GM10847 (cell line): ENCODE measurements around the gene SPECC1.

Experiments used
- POLR2A ChIP-seq: IDR thresholded peaks from 2 replicates; pipeline ENCODE4 v1.6.1; 2011; ENCODE audit not compliant: insufficient read length; ENCODE audit errors: extremely low read depth

Gene SPECC1

DNA sequence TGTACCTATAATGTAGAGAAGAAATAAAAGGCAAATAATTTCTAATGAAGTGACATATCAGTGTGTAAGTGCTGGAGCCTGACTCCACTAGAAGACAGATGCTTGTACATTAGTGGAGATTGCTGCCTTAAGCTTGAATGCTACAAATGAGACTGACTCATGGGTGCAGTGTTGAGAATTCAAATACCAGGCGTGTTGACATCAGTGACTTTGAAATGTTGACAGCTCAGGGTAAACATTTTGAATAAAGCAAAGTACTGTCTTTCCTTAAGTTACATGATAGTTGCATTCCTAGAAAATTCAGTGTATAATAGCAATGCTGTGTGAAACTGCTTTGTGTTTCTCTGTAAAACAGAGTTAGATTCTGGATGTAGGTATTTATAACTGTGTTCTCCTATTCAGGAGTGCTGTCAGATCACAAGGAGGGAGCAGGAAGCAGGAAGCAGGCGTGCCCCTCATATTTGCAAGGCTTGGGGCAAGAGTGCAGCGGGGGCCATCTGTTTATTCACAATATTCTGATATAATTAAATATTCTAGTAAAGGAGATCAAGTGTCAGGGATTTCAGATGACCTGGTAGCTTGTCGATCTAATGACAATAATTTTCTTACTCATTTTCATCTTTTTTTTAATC, 119.0 kb downstream of the SPECC1 start:
- no peak for TF ChIP-seq POLR2A

DNA sequence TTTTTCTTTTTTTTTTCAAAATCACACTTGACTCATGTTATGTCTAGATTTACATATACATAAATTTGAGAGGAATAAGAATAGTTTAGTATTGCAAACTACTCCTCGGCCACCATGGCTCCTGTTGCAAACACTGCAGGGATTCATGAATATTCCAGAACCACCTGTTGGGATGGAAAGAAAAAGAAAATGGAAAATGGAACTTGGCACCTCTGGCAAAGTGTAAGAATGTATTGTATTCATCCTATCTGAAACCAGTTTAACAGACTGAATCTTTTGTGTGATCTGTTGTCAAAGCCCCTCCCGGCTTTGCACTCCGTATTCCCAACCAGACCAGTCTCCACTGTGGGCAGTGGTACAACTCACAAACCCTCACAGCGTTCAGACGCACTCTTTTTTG, 124.4 kb downstream of the SPECC1 start:
- no peak for TF ChIP-seq POLR2A

DNA sequence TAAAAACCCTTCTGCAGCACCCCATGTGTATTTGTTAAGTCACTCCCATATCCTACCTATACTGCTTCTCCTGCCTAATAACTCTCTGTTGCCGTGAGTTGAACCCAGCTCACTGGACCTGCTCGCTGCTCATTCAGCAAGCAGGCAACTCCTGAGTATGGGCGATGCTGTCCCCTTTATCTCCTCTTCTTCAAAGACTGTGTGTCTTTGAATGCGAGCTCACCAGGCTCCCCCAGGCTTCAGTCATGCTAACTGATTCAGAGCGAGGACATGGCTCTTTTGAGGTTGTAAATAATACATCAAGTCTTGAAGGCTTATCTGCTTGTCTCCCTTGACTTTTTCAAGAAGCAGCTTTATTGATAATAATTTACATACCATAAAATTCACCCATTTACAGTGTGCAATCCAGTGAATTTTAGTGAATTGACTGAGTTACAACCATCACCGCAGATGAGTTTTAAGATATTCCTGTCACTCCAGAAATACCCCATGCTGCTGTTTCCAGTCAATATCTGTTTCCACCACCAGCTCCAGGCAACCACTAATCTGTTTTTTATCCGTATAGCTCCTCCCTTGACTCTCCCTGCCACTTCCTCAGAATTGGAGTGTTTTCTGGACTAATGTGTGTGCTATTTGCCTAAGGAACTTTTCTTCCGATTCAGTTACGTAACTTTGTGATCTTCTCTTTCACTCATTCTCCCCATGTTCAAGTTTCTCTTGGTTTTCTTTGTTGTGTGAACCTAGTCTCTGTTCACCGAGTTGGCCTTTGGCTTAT, 132.2 kb downstream of the SPECC1 start:
- no peak for TF ChIP-seq POLR2A

DNA sequence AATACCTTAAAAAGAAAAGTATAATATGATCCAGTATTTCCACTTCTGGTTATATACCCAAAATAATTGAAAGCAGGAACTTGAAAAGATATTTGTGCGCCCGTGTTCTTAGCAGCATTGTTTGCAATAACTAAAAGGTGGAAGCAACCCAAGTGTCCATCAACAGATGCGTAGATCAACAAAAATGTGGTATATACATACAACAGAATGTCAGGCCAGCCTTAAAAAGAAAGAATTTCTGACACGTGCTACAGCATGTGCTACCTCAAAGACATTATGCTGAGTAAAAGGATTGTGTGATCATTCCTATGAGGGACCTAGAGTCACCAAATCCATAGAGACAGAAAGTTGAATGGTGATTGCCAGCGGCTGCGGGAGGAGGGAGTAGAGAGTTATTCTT, 133.1 kb downstream of the SPECC1 start:
- no peak for TF ChIP-seq POLR2A

DNA sequence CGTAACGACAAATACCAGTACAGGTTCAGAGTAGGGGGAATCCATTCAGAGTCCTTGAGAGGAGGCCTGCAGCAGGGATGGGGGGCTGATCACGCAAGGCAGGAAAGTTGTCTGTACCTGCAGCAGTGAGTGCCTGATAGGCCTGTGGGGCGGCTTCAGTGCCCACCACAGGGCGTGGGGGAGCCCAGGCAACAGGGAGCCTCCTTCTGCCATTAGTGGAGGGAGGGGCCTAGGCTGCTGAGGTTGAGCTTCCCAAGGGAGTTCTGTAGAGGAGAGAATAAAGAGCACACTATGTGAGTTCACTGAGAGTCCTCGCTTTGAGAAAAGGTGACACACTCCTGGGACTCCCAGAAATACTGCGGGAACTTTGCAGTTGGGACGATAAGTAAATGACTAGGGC, 134.6 kb downstream of the SPECC1 start:
- no peak for TF ChIP-seq POLR2A

DNA sequence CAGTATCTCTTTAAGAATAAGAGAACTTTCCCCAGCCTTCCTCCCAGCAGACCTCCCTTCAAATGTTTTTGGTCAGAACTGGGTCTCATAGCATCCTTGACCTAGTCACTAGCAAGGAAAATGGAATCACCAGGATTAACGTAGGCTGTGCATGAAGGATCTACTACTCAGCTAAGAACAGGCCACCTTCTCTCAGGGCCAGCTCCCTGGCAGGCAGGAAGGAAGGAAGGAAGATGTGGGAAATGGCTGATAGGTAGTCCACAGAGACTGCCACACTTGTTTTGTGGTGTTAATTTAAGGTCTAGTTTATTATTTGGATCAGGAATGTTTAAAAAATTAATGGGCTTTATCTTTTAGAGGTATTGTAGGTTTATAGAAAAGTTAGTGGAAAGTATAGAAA, 136.4 kb downstream of the SPECC1 start:
- no peak for TF ChIP-seq POLR2A

DNA sequence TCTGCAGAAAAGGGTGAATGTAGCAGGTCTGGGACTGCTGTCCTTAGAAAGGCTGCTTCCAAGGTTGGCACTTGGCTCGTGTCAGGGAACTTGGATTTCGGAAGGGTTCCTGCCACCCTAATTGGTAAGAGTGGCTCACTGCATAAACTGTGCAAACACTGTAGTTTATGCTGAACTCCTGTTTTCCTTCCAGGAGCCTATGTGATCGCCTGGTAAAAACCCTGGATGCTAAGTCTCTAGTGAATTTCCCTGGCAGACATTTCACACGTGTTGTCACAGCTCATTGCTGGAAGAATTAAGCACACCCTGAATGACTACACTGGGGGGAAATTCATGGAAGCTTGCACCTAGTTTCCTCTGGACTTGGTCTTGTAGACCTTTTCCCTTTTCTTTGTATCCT, 140.1 kb downstream of the SPECC1 start:
- no peak for TF ChIP-seq POLR2A

DNA sequence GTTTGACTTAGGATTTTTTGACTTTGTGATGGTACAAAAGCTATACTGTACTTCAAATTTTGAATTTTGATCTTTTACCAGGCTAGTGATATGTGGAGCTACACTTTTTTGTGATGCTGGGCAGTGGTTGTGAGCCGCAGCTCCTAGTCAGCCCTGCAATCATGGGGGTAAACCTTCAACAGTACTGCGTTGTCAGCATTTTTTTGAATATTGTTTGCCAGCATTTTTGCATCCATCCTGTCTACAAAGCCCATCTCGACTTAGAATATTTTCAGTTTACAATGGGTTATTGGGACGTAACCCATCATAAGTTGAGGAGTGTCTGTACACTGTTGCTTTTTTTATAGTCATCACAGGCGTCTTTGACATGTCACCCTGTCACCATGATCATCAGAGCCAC, 142.0 kb downstream of the SPECC1 start:
- no peak for TF ChIP-seq POLR2A

DNA sequence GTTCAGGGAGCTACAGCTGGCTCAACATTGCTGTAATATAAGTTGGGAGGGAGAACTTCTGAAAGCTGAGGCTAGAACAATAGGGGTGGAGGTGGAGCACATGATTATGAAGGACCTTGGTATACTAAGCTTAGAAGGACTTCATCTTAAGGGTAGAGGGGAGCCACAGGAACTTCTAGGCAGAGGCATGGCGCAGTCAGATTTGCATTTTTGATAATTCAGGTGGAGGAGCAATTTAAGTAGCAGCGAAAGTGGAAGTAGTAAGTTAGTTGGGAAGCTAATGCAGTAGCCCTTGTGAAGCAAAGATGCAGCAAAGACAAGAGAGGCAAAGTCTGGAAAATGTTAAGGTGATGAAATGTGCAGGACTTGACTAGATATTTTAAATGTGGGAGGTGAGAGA, 144.1 kb downstream of the SPECC1 start:
- TF ChIP-seq POLR2A: no peak

DNA sequence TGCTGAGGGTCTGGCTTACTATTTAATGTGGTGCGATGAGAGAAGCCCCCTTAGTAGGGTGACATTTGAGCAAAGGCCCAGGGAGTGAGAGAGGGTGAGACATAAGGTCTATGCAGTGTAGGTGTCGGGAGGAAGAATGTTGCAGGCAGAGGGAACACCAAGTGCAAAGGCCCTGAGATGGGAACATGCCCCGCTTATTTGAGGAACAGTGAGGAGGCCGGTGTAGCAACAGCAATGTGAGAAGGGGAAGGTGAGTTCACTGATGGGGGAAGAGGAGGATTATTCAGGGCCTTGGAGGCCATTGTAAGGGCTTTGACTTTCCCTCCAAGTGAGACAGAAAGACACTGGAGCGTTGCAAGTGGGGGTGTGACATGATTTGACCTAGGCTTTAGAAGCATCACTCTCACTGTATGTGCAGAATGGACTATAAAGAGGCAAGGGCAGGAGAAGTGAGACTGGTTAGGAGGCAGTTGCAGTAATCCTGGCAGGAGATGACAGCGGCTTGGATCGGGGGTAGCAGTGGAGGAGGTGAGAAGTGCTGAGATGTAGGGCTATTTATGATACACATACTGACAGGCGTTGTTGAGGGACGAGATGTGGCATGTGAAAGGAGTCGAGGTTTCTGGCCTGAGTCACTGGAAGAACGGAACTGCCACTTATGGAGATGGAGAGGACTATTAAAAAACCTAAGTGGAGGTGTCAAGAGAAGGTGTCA, 145.3 kb downstream of the SPECC1 start:
- TF ChIP-seq POLR2A: no peak

DNA sequence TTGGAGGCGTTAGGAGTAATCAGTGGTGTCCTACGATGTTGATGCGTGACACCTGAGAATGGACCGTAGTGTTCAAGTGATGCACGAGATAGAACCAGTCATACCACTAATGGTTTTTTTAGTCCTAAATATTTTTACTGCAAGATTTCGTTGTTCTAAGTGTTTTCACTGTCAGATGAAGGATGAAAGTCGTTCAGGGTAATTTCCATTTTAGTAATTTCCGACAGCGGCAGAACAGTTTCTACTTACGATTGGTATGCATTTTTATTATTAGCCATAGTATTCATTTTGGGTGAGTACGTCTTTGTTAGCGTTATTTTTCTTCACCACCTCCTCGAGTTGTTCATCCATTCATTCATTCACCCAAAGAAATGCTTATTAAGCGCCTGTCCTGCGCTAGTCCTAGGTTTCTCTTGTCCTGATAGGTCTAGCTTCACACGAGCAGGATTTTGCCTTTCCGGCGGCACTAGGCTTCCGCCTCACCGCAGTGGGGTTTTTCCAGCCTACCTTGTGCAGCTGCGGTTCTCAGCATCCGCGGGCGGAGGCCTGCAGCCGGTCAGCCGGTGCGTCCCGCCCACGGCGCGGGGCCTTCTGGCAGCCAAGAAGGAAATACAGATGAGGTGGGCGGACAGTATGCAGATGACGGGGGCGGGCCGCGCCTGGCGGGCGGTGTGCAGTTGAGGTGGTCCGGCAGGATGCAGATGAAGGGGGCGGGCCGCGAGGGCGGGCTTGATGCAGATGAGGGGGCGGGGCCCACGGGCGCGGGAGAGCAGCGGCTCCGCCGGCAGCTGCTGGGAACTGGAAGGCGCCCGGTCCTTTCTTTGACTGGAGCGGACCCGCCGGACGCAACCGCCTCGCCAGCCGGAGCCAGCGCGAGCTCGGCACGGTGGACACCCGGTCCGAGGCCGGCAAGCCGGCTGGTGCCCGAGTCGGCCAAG, 146.4 kb downstream of the SPECC1 start:
- peak; percentile 36 for TF ChIP-seq POLR2A

DNA sequence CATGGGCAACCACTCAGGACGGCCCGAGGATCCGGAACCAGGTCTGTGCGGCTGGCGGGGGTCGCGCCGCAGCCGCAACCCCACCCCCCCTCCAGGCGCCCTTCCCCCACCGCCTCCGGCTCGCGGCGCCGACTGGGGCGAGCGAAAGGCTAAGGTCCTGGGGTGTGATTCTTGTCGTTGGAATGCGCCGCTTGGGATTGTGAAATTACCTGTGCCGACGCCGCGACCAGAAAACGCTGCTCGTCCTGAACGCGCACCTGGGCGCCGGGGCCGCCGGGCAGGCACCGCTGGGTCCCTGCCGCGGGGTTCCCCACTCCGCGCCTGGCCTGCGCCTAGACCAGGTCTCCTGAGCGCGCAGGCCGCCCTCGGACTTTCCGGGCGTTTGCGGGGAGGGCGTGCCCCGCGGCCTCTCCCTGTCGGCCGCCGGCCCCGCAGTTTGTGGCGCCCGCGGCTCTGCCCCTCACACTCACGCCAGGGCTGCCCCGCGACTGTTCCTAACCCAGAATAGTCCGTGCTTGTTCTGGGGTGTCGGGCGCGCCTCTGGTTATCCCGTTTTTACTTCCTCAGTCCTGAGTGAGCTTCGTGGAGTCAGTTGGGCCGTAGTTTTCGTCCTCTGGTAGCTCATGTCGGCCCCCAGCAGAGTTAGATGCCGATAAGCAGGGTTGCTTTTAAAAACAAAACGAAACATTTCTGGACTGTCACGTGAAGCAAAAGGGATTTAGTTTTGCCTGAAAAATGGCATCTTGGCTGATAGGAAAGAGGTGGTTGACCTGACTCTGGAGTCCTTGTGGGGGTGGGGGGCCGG, 147.2 kb downstream of the SPECC1 start:
- no peak for TF ChIP-seq POLR2A

DNA sequence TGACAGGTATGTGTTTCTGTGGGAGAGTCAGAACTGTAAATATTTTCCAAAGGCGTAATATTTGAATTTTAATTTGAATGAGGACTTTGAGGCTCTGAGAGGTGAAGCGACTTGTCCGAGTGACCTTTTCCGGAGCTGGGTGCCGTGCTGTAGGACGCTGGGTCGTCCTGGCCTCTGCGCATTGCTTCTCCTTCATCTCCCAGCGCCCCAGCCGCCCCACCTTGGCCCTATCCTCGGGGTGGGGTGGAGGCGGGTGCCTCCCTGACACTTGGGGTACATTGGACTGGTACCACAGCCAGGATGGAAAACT, 147.8 kb downstream of the SPECC1 start:
- TF ChIP-seq POLR2A: no peak

DNA sequence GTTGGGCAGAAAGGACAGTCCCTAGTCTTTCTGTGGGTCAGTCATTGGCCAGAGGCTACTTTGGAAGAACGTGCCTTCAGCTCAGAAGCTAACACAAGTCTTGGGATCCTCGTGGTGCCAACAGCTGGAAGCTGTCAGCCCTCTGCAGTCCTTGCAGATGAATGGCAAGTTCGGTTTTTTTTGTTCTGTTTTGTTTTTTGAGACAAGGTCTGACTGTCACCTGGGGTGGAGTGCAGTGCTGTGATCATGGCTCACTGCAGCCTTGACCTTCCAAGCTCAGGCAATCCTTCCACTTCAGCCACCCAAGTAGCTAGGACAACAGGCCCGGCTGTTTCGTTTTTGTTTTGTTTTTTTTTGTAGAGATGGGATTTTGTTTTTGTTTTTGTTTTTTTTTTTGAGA, 149.4 kb downstream of the SPECC1 start:
- no peak for TF ChIP-seq POLR2A

DNA sequence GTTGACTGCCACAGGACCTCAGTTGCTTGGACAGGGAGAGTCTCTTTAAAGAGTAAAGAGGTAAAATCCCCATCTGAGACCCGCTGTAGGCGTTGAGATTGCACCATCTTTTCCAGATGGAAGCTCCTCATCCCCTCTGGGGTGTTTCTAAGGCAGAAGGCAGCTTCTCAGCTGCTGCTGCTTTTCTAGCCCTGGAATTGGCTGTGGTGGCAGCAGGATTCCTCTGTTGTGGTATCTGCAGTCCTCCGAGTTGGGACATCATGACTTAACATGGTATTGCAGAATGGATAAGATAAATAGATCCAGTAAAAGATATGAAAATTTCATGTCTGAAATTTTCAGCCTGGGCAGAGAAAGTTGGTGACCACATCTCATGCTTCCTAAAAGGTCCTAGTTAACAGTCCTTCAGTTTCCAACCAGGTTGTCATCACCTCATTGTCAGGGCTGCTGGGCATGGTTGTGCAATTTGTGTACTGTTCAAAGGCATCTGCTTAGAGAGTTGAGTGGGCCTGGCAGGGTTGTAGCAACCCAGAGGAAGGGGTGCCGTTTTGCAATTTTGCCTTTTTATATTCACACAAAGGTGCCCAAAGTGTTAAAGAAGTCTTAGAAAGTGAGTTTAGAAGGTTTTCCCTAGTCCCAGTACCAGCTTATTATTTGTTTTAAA, 150.4 kb downstream of the SPECC1 start:
- no peak for TF ChIP-seq POLR2A

DNA sequence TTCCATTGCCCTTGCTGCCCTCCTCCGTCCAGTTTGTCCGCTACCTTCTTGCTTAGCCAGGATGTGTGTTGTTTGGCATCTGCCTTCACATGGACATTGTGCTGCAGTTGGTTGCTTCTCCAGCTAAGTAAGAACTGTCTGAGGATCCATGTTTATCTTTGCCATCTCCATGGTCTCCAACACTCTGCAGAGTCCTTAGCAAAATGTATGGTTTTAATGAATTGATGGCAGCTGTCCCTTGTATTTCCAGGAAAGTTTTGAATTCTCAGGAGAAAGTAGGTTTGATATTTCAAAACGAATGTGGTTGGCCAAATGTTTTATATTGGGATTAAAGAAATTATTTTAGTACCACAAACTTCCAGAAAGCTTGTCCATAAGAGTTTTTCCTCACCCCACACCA, 160.9 kb downstream of the SPECC1 start:
- no peak for TF ChIP-seq POLR2A
